Activated CD8-positive, alpha-beta memory T cell treated with anti-CD3 and anti-CD28 coated beads, Interleukin-2, amount 10 ng/mL, durations not matched to agents 7 days and 5 days (primary cell): ENCODE results near the gene FXYD7. TPM values are rescaled to one million over a fixed set of nuclear protein-coding genes. Genes with fewer than 3 reads are reported as not detected.
A peak's percentile ranks its signal among the peaks of the same experiment; 100 is the strongest.
"Not testable (repeated sequence)": the region's sequence is repeated elsewhere in the genome, so short reads cannot be mapped to it uniquely, and the experiment has no call there.

Experiments used
- ATAC-seq: fragments of 150-1000 bp; cut with Tn5 transposase; one replicate; pipeline ENCODE4 v1.10.0; 2021; ENCODE audit warnings: moderate library complexity
- CTCF ChIA-PET: fragments of 350-600 bp; sonication (Branson Sonifier 250); formaldehyde crosslinking; loops from one replicate; lab custom pipeline; 2021; ENCODE audit warnings: antibody characterized with exemption; lab: Charles Lee
- DNase-seq: peaks from one replicate; pipeline ENCODE4 v3.0.0-alpha.2; 2020
- H3K27ac Mint-ChIP-seq: one replicate; pipeline ENCODE4 v1.8.0; 2021; ENCODE audit warnings: mild to moderate bottlenecking, mixed read lengths
- H3K27me3 Mint-ChIP-seq: one replicate; pipeline ENCODE4 v1.8.0; 2021; ENCODE audit warnings: mixed read lengths
- H3K36me3 Mint-ChIP-seq: one replicate; pipeline ENCODE4 v1.8.0; 2021; ENCODE audit warnings: mild to moderate bottlenecking, mixed read lengths
- H3K4me1 Mint-ChIP-seq: one replicate; pipeline ENCODE4 v1.8.0; 2021; ENCODE audit warnings: mixed read lengths
- H3K4me3 Mint-ChIP-seq: one replicate; pipeline ENCODE4 v1.8.0; 2021; ENCODE audit warnings: mild to moderate bottlenecking, moderate library complexity, mixed read lengths
- H3K9me3 Mint-ChIP-seq: one replicate; pipeline ENCODE4 v1.8.0; 2022; ENCODE audit warnings: low read depth, mixed read lengths
- total RNA-seq, 2 experiments: library from RNA; stranded (reverse); gene quantifications; one replicate each; pipeline ENCODE4 v1.2.3, GENCODE V29; 2021

The FXYD7 gene
- total RNA-seq, 2 experiments from 2014 or later, result 1.1 to 1.9 TPM

- CTCF ChIA-PET, result interaction anchor here (1.6 kb wide), 1 partner anchor 348 kb away, joined by 3 read pairs; no protein-coding TSS in a partner anchor
Measured at GRCh38 chr19:35146746-35147459, 3.8 kb downstream of the FXYD7 start.

GRCh38 chr19:35149463-35149862 is 6.4 kb downstream of the FXYD7 start:
- Mint-ChIP-seq H3K4me1 (peaks cover 20% of the 10 kb centered on the region), H3K4me3 (no peak overlapping the region), H3K9me3 (no peaks in the 10 kb centered on the region), H3K27ac (no peak overlapping the region), H3K27me3 (peaks cover 8% of the 10 kb centered on the region), H3K36me3 (peaks cover 1% of the 10 kb centered on the region)
- CTCF ChIA-PET, result interaction anchor here (1.0 to 1.7 kb wide), 3 partner anchors 8 to 35 kb away, joined by 3 to 7 read pairs (median 3); no protein-coding TSS in a partner anchor
- ATAC-seq (no peak), DNase-seq (no peak)

More at GRCh38 chr19:35146746-35147459, 3.8 kb downstream of the FXYD7 start:
- no peak for DNase-seq
- Mint-ChIP-seq H3K27me3 (peaks cover 19% of the 10 kb centered on the region), H3K36me3 (no peaks in the 10 kb centered on the region), H3K27ac (no peak overlapping the region), H3K9me3 (no peaks in the 10 kb centered on the region), H3K4me3 (no peak overlapping the region), H3K4me1 (peaks cover 18% of the 10 kb centered on the region)
- ATAC-seq, result no peak

GRCh38 chr19:35150445-35150844 is 7.4 kb downstream of the FXYD7 start:
- H3K27ac Mint-ChIP-seq, result no peak overlapping the region

GRCh38 chr19:35151273-35152065 is 8.4 kb downstream of the FXYD7 start:
- no peak for ATAC-seq
- CTCF ChIA-PET, result interaction anchor here (0.5 to 3.9 kb wide), 4 partner anchors 9 to 84 kb away, joined by 3 to 90 read pairs (median 7); partner anchors contain the start of gene FXYD7
- no peak for DNase-seq
- Mint-ChIP-seq H3K36me3 (peaks cover 12% of the 10 kb centered on the region), H3K4me3 (no peak overlapping the region), H3K27me3 (peaks cover 4% of the 10 kb centered on the region), H3K4me1 (peaks cover 24% of the 10 kb centered on the region), H3K9me3 (no peaks in the 10 kb centered on the region), H3K27ac (no peak overlapping the region)

More at GRCh38 chr19:35150445-35150844, 7.4 kb downstream of the FXYD7 start:
- Mint-ChIP-seq H3K9me3 (no peaks in the 10 kb centered on the region), H3K4me3 (no peak overlapping the region), H3K4me1 (peaks cover 17% of the 10 kb centered on the region), H3K27me3 (peaks cover 4% of the 10 kb centered on the region), H3K36me3 (peaks cover 2% of the 10 kb centered on the region)
- no peak for ATAC-seq
- DNase-seq, result no peak
- CTCF ChIA-PET, result interaction anchor here (1.1 to 1.7 kb wide), 2 partner anchors 9 to 16 kb away, joined by 3 to 7 read pairs; no protein-coding TSS in a partner anchor

GRCh38 chr19:35153129-35153522 is 10.1 kb downstream of the FXYD7 start:
- CTCF ChIA-PET, result interaction anchor here (0.5 to 3.9 kb wide), 12 partner anchors 10 to 116 kb away, joined by 3 to 90 read pairs (median 7); partner anchors contain the start of genes FXYD7 and USF2
- Mint-ChIP-seq H3K4me1 (peaks cover 34% of the 10 kb centered on the region), H3K36me3 (peaks cover 29% of the 10 kb centered on the region)
- H3K9me3 Mint-ChIP-seq, H3K27ac Mint-ChIP-seq, DNase-seq, H3K4me3 Mint-ChIP-seq, H3K27me3 Mint-ChIP-seq, ATAC-seq: not testable (repeated sequence)

- Mint-ChIP-seq H3K9me3 (no peaks in the 10 kb centered on the region), H3K4me3 (peak overlapping the region; percentile 97), H3K4me1 (peaks cover 36% of the 10 kb centered on the region), H3K27me3 (peaks cover 4% of the 10 kb centered on the region), H3K36me3 (peaks cover 36% of the 10 kb centered on the region), H3K27ac (peak overlapping the region; percentile 97)
- peak; percentile 82 for DNase-seq
- CTCF ChIA-PET, result interaction anchor here (0.5 to 3.9 kb wide), 22 partner anchors 9 to 116 kb away, joined by 3 to 90 read pairs (median 5); partner anchors contain the start of genes FXYD7, LGI4 and USF2
- ATAC-seq, result peak; percentile 64
Measured at GRCh38 chr19:35153701-35154524, 10.9 kb downstream of the FXYD7 start.

GRCh38 chr19:35154525-35155406 is 11.7 kb downstream of the FXYD7 start, which contains the start of gene FXYD5:
Gene FXYD5 (plus strand): TSS chr19:35154735. CDS start chr19:35155551, 816 bp downstream.
- ATAC-seq (peak; percentile 79), DNase-seq (peak; percentile 80)
- peaks cover 4% of the 10 kb centered on the region for H3K27me3 Mint-ChIP-seq
- peaks cover 42% of the 10 kb centered on the region for H3K4me1 Mint-ChIP-seq
- peak within 1 kb of the TSS; percentile 97 for H3K4me3 Mint-ChIP-seq
- H3K9me3 Mint-ChIP-seq, result no peaks in the 10 kb centered on the region
- H3K27ac Mint-ChIP-seq, result peak within 1 kb of the TSS; percentile 97
- CTCF ChIA-PET, result interaction anchor here (0.6 to 3.9 kb wide), 17 partner anchors 12 to 115 kb away, joined by 3 to 90 read pairs (median 5); partner anchors contain the start of genes FXYD7, LGI4 and USF2
- peaks cover 44% of the 10 kb centered on the region for H3K36me3 Mint-ChIP-seq

- Mint-ChIP-seq H3K27ac (peak overlapping the region; percentile 97), H3K9me3 (no peaks in the 10 kb centered on the region), H3K4me3 (peak overlapping the region; percentile 97), H3K36me3 (peaks cover 51% of the 10 kb centered on the region), H3K4me1 (peaks cover 40% of the 10 kb centered on the region), H3K27me3 (peaks cover 4% of the 10 kb centered on the region)
- DNase-seq, result peak; percentile 59
- ATAC-seq, result peak; percentile 47
- CTCF ChIA-PET, result no interaction called here
Measured at GRCh38 chr19:35155441-35155840, 12.4 kb downstream of the FXYD7 start.

GRCh38 chr19:35155981-35156672 is 13.1 kb downstream of the FXYD7 start:
- Mint-ChIP-seq H3K4me3 (peak overlapping the region; percentile 97), H3K27me3 (peaks cover 4% of the 10 kb centered on the region), H3K9me3 (peaks cover under 1% of the 10 kb centered on the region), H3K27ac (peak overlapping the region; percentile 97), H3K4me1 (peaks cover 37% of the 10 kb centered on the region), H3K36me3 (peaks cover 58% of the 10 kb centered on the region)
- CTCF ChIA-PET, result no interaction called here
- ATAC-seq (no peak), DNase-seq (no peak)

- H3K4me1 Mint-ChIP-seq, result peaks cover 37% of the 10 kb centered on the region
Measured at GRCh38 chr19:35156673-35157014, 13.6 kb downstream of the FXYD7 start.

GRCh38 chr19:35157431-35157830 is 14.4 kb downstream of the FXYD7 start:
- H3K4me1 Mint-ChIP-seq, result peaks cover 35% of the 10 kb centered on the region

More at GRCh38 chr19:35156673-35157014, 13.6 kb downstream of the FXYD7 start:
- CTCF ChIA-PET, result no interaction called here
- DNase-seq (no peak), ATAC-seq (no peak)
- H3K27ac Mint-ChIP-seq, result peak overlapping the region; percentile 30
- H3K27me3 Mint-ChIP-seq, result peaks cover 4% of the 10 kb centered on the region
- H3K9me3 Mint-ChIP-seq, result peaks cover 6% of the 10 kb centered on the region
- peak overlapping the region; percentile 97 for H3K4me3 Mint-ChIP-seq
- H3K36me3 Mint-ChIP-seq, result peaks cover 63% of the 10 kb centered on the region

More at GRCh38 chr19:35157431-35157830, 14.4 kb downstream of the FXYD7 start:
- no peak for DNase-seq
- Mint-ChIP-seq H3K4me3 (no peak overlapping the region), H3K36me3 (peaks cover 70% of the 10 kb centered on the region), H3K9me3 (peaks cover 9% of the 10 kb centered on the region), H3K27me3 (peaks cover 1% of the 10 kb centered on the region), H3K27ac (no peak overlapping the region)
- CTCF ChIA-PET, result no interaction called here
- no peak for ATAC-seq
